HCT116 (cell line): ENCODE data around the gene COPG2. TPM values are rescaled to one million over a fixed set of nuclear protein-coding genes. Genes with fewer than 3 reads are reported as not detected.

Experiments used
- ATAC-seq: fragments of 200-7000 bp; cut with Tn5 transposase; 2 replicates; pipeline ENCODE4 v1.9.1; 2020; ENCODE audit warnings: mild to moderate bottlenecking, moderate library complexity
- BruUV-seq: library from RNA; stranded (reverse); fragments of 400-500 nt; replicated peaks from 2 replicates; lab custom pipeline; 2021; lab: Mats Ljungman, UMichigan
- CTCF ChIA-PET: fragments of 300-600 bp; sonication (Branson Sonifier 250); formaldehyde crosslinking; loops from one replicate; lab custom pipeline; 2021; ENCODE audit warnings: antibody characterized with exemption; lab: Charles Lee
- POLR2A ChIA-PET: fragments of 300-600, 350-600 bp; sonication (Branson Sonifier 250); formaldehyde crosslinking; loops from one replicate; lab custom pipeline; 2021; ENCODE audit warnings: antibody characterized with exemption; lab: Charles Lee
- RAD21 ChIA-PET, 2 experiments: fragments of 300-600 bp; sonication (Branson Sonifier 250); formaldehyde crosslinking; loops; one replicate each; lab custom pipeline; 2023; ENCODE audit warnings: low total read pairs in 2 of 2; ENCODE audit not compliant: uncharacterized antibody in 2 of 2, unreplicated experiment in 2 of 2, low non-redundant PET in 1 of 2; lab: Charles Lee
- DNase-seq: peaks from one replicate; pipeline ENCODE4 v3.0.0-alpha.2; 2010; ENCODE audit warnings: low read depth, low spot score
- H2AFZ ChIP-seq: fragments of 200-600 bp; shearing (Covaris generic), sonication (generic); 2 replicates; pipeline ENCODE4 v1.6.1; 2017; ENCODE audit warnings: low read depth, mixed run types, mixed read lengths, antibody characterized with exemption, low read length; ENCODE audit not compliant: poor library complexity, severe bottlenecking
- H3K27ac ChIP-seq: 2 replicates; pipeline ENCODE4 v1.5.1; 2012; ENCODE audit warnings: low read depth, low read length
- H3K27me3 ChIP-seq: fragments of 200-600 bp; sonication (generic); 2 replicates; pipeline ENCODE4 v1.6.1; 2016; ENCODE audit warnings: mixed run types, low read length, mixed read lengths; ENCODE audit not compliant: insufficient read depth
- H3K36me3 ChIP-seq, 2 experiments: fragments of 200-500 bp in 1 of 2; fragments of 200-600 bp in 1 of 2; sonication (Bioruptor generic) in 1 of 2; sonication (generic) in 1 of 2; 2 replicates each; pipeline versions ENCODE4 v1.5.1 to v1.6.1; 2014 to 2016; ENCODE audit warnings: low read length in 2 of 2, inconsistent platforms in 1 of 2, mixed read lengths in 1 of 2, mixed run types in 1 of 2; ENCODE audit not compliant: insufficient read depth in 2 of 2, control insufficient read depth in 1 of 2
- H3K4me1 ChIP-seq, 2 experiments: fragments of 200-600 bp in 1 of 2; sonication (generic) in 1 of 2; 2 replicates each; pipeline versions ENCODE4 v1.5.1 to v1.6.1; 2012 to 2017; ENCODE audit warnings: low read length in 2 of 2, inconsistent platforms in 1 of 2, mild to moderate bottlenecking in 1 of 2, mixed read lengths in 1 of 2, mixed run types in 1 of 2, moderate library complexity in 1 of 2; ENCODE audit not compliant: insufficient read depth in 2 of 2, control insufficient read depth in 1 of 2
- H3K4me2 ChIP-seq: fragments of 200-600 bp; sonication (generic); 2 replicates; pipeline ENCODE4 v1.6.1; 2017; ENCODE audit warnings: mixed run types, low read length, mixed read lengths
- H3K4me3 ChIP-seq, 2 experiments: fragments of 200-600 bp in 1 of 2; sonication (generic) in 1 of 2; replicated peaks in 1 of 2; 2 replicates each; pipeline ENCODE4 v1.5.1; 2011 to 2016; ENCODE audit warnings: low read length in 2 of 2, control low read depth in 1 of 2, low read depth in 1 of 2, mild to moderate bottlenecking in 1 of 2, mixed read lengths in 1 of 2, mixed run types in 1 of 2
- H3K79me2 ChIP-seq: fragments of 200-600 bp; sonication (generic); 2 replicates; pipeline ENCODE4 v1.6.1; 2017; ENCODE audit warnings: mild to moderate bottlenecking, mixed run types, low read length, moderate library complexity, mixed read lengths; ENCODE audit not compliant: insufficient read depth
- H3K9ac ChIP-seq: fragments of 200-600 bp; sonication (generic); 2 replicates; pipeline ENCODE4 v1.6.1; 2016; ENCODE audit warnings: low read length, mixed read lengths
- H3K9me2 ChIP-seq: fragments of 200-600 bp; sonication (generic), shearing (Covaris generic); 2 replicates; pipeline ENCODE4 v1.6.1; 2017; ENCODE audit warnings: mixed run types, mild to moderate bottlenecking, moderate library complexity; ENCODE audit not compliant: insufficient read depth
- H3K9me3 ChIP-seq, 2 experiments: fragments of 200-500 bp in 1 of 2; fragments of 200-600 bp in 1 of 2; sonication (Bioruptor generic) in 1 of 2; sonication (generic) in 1 of 2; 2 replicates each; pipeline ENCODE4 v1.6.1; 2014 to 2017; ENCODE audit warnings: low read length in 2 of 2, mixed read lengths in 2 of 2, inconsistent platforms in 1 of 2, low read depth in 1 of 2, mild to moderate bottlenecking in 1 of 2, mixed run types in 1 of 2, moderate library complexity in 1 of 2; ENCODE audit not compliant: control insufficient read depth in 1 of 2, insufficient read depth in 1 of 2
- H4K20me1 ChIP-seq: fragments of 200-600 bp; sonication (generic), shearing (Covaris generic); 2 replicates; pipeline ENCODE4 v1.6.1; 2017; ENCODE audit warnings: mixed run types, mild to moderate bottlenecking, moderate library complexity; ENCODE audit not compliant: insufficient read depth
- CEBPB ChIP-seq: IDR thresholded peaks from 2 replicates; pipeline ENCODE4 v1.6.1; 2012; ENCODE audit warnings: low read depth
- EGR1 ChIP-seq: IDR thresholded peaks from 2 replicates; pipeline ENCODE4 v1.6.1; 2012; ENCODE audit warnings: low read depth
- ELF1 ChIP-seq: IDR thresholded peaks from 2 replicates; pipeline ENCODE4 v1.6.1; 2012; ENCODE audit warnings: low read depth, borderline replicate concordance
- EZH2 ChIP-seq: fragments of 200-600 bp; sonication (generic); IDR thresholded peaks from 2 replicates; pipeline ENCODE4 v1.6.1; 2017; ENCODE audit warnings: antibody characterized with exemption, mixed run types
- EZH2phosphoT487 ChIP-seq: fragments of 200-600 bp; IDR thresholded peaks from 2 replicates; pipeline ENCODE4 v1.6.1; 2018; ENCODE audit warnings: antibody characterized with exemption, borderline replicate concordance
- RAD21 ChIP-seq: IDR thresholded peaks from 2 replicates; pipeline ENCODE4 v1.6.1; 2012; ENCODE audit warnings: low read depth, mild to moderate bottlenecking
- SIN3A ChIP-seq: IDR thresholded peaks from 2 replicates; pipeline ENCODE4 v1.6.1; 2012; ENCODE audit warnings: low read depth
- YY1 ChIP-seq: IDR thresholded peaks from 2 replicates; pipeline ENCODE4 v1.6.1; 2011; ENCODE audit warnings: low read length, low read depth, moderate library complexity, mild to moderate bottlenecking; ENCODE audit not compliant: insufficient replicate concordance; ENCODE audit errors: extremely low read depth
- intact Hi-C: fragments of 100-400 bp; cut with micrococcal nuclease; formaldehyde crosslinking; loops from 2 replicates; pipeline ENCODE4 v1.10.0; 2022
- total RNA-seq: library from RNA; stranded (reverse); gene quantifications from one replicate; pipeline ENCODE4 v1.2.1, GENCODE V29; 2021; ENCODE audit not compliant: unreplicated experiment
- TF ChIP-seq, protein P1 (sequence below), 3 experiments: fragments of 200-600 bp in 1 of 3; sonication (generic) in 1 of 3; IDR thresholded peaks in 2 of 3; conservative IDR thresholded peaks in 1 of 3; 2 replicates each; pipeline ENCODE4 v1.5.1; 2012 to 2017; ENCODE audit warnings: low read depth in 2 of 3, low read length in 2 of 3, antibody characterized with exemption in 1 of 3, borderline replicate concordance in 1 of 3, control low read depth in 1 of 3, mild to moderate bottlenecking in 1 of 3, mixed read lengths in 1 of 3, mixed run types in 1 of 3, moderate library complexity in 1 of 3; ENCODE audit not compliant: insufficient read depth in 1 of 3
- TF ChIP-seq, protein P2 (sequence below): IDR thresholded peaks from 2 replicates; pipeline ENCODE4 v1.6.1; 2012
- TF ChIP-seq, protein P3 (sequence below): IDR thresholded peaks from 2 replicates; pipeline ENCODE4 v1.6.1; 2012
- TF ChIP-seq, protein P4 (sequence below): IDR thresholded peaks from 2 replicates; pipeline ENCODE4 v1.6.1; 2012; ENCODE audit warnings: low read depth

The COPG2 gene
- total RNA-seq, 1 experiment from 2014 or later: 31.0 TPM

DNA sequence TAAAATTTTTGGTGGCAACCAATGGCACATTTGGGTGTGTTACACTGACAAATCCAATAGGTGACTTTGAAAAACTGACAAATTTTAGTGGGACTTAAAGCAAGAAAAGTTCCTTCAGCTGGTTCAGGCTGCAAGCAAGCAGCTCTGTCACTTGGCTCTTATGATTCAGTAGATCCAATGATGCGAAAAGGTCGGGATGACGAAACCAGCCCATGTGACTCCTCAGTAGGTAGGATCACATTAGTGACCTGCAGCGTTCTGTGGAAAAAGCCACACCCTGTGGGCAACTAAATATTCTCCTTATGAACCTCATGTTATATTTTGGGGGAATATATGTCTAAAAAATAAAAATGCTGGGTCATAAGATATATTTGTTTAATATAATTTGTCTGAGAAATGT, 31.1 kb upstream of the COPG2 start:
- Histone ChIP-seq H4K20me1 (no peaks in the 10 kb centered on the region), H3K4me2 (no peak overlapping the region), H3K4me3 (no peak overlapping the region), H3K36me3 (no peaks in the 10 kb centered on the region), H3K27ac (no peak overlapping the region), H3K79me2 (no peaks in the 10 kb centered on the region), H3K9me3 (no peaks in the 10 kb centered on the region), H3K27me3 (no peaks in the 10 kb centered on the region), H3K9me2 (no peaks in the 10 kb centered on the region), H2AFZ (no peak overlapping the region), H3K4me1 (no peaks in the 10 kb centered on the region), H3K9ac (no peak overlapping the region)
- intact Hi-C loops: loop anchor here (10.0 kb wide), 1 partner anchor 455 kb away; no protein-coding TSS in a partner anchor
- RAD21 ChIA-PET: no interaction called here
- POLR2A ChIA-PET: no interaction called here
- TF ChIP-seq, protein P1, sequence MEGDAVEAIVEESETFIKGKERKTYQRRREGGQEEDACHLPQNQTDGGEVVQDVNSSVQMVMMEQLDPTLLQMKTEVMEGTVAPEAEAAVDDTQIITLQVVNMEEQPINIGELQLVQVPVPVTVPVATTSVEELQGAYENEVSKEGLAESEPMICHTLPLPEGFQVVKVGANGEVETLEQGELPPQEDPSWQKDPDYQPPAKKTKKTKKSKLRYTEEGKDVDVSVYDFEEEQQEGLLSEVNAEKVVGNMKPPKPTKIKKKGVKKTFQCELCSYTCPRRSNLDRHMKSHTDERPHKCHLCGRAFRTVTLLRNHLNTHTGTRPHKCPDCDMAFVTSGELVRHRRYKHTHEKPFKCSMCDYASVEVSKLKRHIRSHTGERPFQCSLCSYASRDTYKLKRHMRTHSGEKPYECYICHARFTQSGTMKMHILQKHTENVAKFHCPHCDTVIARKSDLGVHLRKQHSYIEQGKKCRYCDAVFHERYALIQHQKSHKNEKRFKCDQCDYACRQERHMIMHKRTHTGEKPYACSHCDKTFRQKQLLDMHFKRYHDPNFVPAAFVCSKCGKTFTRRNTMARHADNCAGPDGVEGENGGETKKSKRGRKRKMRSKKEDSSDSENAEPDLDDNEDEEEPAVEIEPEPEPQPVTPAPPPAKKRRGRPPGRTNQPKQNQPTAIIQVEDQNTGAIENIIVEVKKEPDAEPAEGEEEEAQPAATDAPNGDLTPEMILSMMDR (IDR thresholded peaks at IDR 0.05 in 2 of 3, conservative IDR thresholded peaks at IDR 0.05 in 1 of 3; ENCODE audit: borderline replicate concordance in 1 of 3, insufficient read depth in 1 of 3, low read depth in 2 of 3, low read length in 2 of 3): no peak
- TF ChIP-seq ELF1: no peak
- TF ChIP-seq CEBPB: peak; percentile 32; the same call in 1 of the 2 replicates
- TF ChIP-seq EGR1: no peak
- TF ChIP-seq, protein P2, sequence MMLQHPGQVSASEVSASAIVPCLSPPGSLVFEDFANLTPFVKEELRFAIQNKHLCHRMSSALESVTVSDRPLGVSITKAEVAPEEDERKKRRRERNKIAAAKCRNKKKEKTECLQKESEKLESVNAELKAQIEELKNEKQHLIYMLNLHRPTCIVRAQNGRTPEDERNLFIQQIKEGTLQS: no peak
- no TSS peak for BruUV-seq
- ATAC-seq: no peak
- no peak for DNase-seq
- CTCF ChIA-PET: no interaction called here

DNA sequence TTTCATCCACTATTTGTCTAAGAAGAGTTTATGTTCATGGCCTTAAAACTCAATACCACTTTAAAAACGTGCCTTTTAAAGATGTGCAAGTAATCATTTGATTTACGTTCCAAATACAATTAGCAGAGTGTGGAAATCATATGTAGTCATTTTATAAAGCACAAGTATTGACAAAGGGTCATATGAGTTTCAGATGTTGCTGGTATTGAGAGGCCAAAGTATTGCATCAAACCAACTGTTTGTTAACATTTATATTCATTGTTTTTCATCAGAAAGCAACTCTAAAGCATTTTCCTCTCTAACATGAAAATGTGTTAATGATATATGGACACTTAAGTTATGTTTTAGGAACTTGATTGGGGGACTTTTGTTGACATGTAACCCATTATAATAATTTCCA, 29.3 kb upstream of the COPG2 start:
- ATAC-seq (no peak), DNase-seq (no peak)
- no peak overlapping the region for H3K9ac ChIP-seq
- H4K20me1 ChIP-seq: no peaks in the 10 kb centered on the region
- H3K27ac ChIP-seq: no peak overlapping the region
- H3K4me2 ChIP-seq: no peak overlapping the region
- ChIA-PET RAD21 (no interaction called here), POLR2A (no interaction called here), CTCF (no interaction called here)
- no peaks in the 10 kb centered on the region for H3K4me1 ChIP-seq
- H3K9me3 ChIP-seq: no peaks in the 10 kb centered on the region
- no peaks in the 10 kb centered on the region for H3K36me3 ChIP-seq
- H3K79me2 ChIP-seq: no peaks in the 10 kb centered on the region
- no peak overlapping the region for H3K4me3 ChIP-seq
- no peaks in the 10 kb centered on the region for H3K9me2 ChIP-seq
- H2AFZ ChIP-seq: no peak overlapping the region
- no TSS peak for BruUV-seq
- H3K27me3 ChIP-seq: no peaks in the 10 kb centered on the region
- intact Hi-C loops: loop anchor here (10.0 kb wide), 1 partner anchor 453 kb away; no protein-coding TSS in a partner anchor
- TF ChIP-seq, protein P3, sequence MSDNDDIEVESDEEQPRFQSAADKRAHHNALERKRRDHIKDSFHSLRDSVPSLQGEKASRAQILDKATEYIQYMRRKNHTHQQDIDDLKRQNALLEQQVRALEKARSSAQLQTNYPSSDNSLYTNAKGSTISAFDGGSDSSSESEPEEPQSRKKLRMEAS: no peak
- TF ChIP-seq EZH2phosphoT487 (no peak), EZH2 (no peak), RAD21 (no peak), YY1 (no peak), SIN3A (no peak)
- TF ChIP-seq, protein P1 (IDR thresholded peaks at IDR 0.05 in 2 of 3, conservative IDR thresholded peaks at IDR 0.05 in 1 of 3; ENCODE audit: borderline replicate concordance in 1 of 3, insufficient read depth in 1 of 3, low read depth in 2 of 3, low read length in 2 of 3): no peak
- TF ChIP-seq, protein P4, sequence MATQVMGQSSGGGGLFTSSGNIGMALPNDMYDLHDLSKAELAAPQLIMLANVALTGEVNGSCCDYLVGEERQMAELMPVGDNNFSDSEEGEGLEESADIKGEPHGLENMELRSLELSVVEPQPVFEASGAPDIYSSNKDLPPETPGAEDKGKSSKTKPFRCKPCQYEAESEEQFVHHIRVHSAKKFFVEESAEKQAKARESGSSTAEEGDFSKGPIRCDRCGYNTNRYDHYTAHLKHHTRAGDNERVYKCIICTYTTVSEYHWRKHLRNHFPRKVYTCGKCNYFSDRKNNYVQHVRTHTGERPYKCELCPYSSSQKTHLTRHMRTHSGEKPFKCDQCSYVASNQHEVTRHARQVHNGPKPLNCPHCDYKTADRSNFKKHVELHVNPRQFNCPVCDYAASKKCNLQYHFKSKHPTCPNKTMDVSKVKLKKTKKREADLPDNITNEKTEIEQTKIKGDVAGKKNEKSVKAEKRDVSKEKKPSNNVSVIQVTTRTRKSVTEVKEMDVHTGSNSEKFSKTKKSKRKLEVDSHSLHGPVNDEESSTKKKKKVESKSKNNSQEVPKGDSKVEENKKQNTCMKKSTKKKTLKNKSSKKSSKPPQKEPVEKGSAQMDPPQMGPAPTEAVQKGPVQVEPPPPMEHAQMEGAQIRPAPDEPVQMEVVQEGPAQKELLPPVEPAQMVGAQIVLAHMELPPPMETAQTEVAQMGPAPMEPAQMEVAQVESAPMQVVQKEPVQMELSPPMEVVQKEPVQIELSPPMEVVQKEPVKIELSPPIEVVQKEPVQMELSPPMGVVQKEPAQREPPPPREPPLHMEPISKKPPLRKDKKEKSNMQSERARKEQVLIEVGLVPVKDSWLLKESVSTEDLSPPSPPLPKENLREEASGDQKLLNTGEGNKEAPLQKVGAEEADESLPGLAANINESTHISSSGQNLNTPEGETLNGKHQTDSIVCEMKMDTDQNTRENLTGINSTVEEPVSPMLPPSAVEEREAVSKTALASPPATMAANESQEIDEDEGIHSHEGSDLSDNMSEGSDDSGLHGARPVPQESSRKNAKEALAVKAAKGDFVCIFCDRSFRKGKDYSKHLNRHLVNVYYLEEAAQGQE: no peak
